Tibial nerve (tissue), 3 donors: ENCODE results near the gene INO80.

ENCODE experiments used
- CTCF ChIP-seq, 5 experiments: fragments of 200-600 bp in 3 of 5; fragments of 450-650 bp in 2 of 5; sonication (generic) in 3 of 5; IDR thresholded peaks; one replicate each; pipeline ENCODE4 v1.5.1; 2016 to 2019; ENCODE audit warnings: antibody characterized with exemption in 5 of 5, mild to moderate bottlenecking in 3 of 5, moderate library complexity in 2 of 5
- POLR2A ChIP-seq, 2 donors: fragments of 450-650 bp; IDR thresholded peaks; one replicate each; pipeline ENCODE4 v1.6.1; 2017; ENCODE audit warnings: antibody characterized with exemption in 2 of 2, mild to moderate bottlenecking in 2 of 2, moderate library complexity in 2 of 2

GRCh38 chr15:40932156-40932555 lies 183.9 kb downstream of the INO80 start:
- TF ChIP-seq CTCF (IDR thresholded peaks at IDR 0.05) (no peak), POLR2A (IDR thresholded peaks at IDR 0.05) (no peak)
